H1 (cell line): ENCODE measurements around the gene SLC34A1. TPM values are rescaled to one million over a fixed set of nuclear protein-coding genes. Genes with fewer than 3 reads are reported as not detected.

Experiments
- ATF2 ChIP-seq: IDR thresholded peaks from 2 replicates; pipeline ENCODE4 v1.6.1; 2012; ENCODE audit warnings: low read length, inconsistent platforms
- BCL11A ChIP-seq, 2 experiments: IDR thresholded peaks; one replicate each; pipeline ENCODE4 v1.6.1; 2011; ENCODE audit warnings: low read depth in 2 of 2, low read length in 2 of 2, mild to moderate bottlenecking in 2 of 2
- CBX5 ChIP-seq: fragments of 300-800, 300-1000 bp; sonication (generic); IDR thresholded peaks from 2 replicates; pipeline ENCODE4 v1.7.1; 2016; ENCODE audit warnings: antibody characterized with exemption, low read length, low read depth
- CTBP2 ChIP-seq: IDR thresholded peaks from 2 replicates; pipeline ENCODE4 v1.7.0; 2011; ENCODE audit warnings: borderline replicate concordance, mild to moderate bottlenecking, moderate library complexity, mixed read lengths, low read length; ENCODE audit not compliant: insufficient read depth, insufficient read length
- EGR1 ChIP-seq: IDR thresholded peaks from 2 replicates; pipeline ENCODE4 v1.6.1; 2011; ENCODE audit warnings: low read depth, low read length, borderline replicate concordance
- EZH2 ChIP-seq: fragments of 200-600 bp; sonication (generic); IDR thresholded peaks from 2 replicates; pipeline ENCODE4 v1.7.1; 2012; ENCODE audit warnings: low read depth, mild to moderate bottlenecking, moderate library complexity, low read length, inconsistent platforms; ENCODE audit not compliant: severe bottlenecking
- GABPA ChIP-seq: IDR thresholded peaks from 2 replicates; pipeline ENCODE4 v1.6.1; 2011; ENCODE audit warnings: mild to moderate bottlenecking, low read length, moderate library complexity, borderline replicate concordance; ENCODE audit not compliant: insufficient read depth
- KDM4A ChIP-seq: IDR thresholded peaks from one replicate; pipeline ENCODE4 v1.7.1; 2012; ENCODE audit warnings: low read depth, mild to moderate bottlenecking, moderate library complexity, low read length, inconsistent platforms; ENCODE audit not compliant: severe bottlenecking
- MAFK ChIP-seq: IDR thresholded peaks from 2 replicates; pipeline ENCODE4 v1.6.1; 2012; ENCODE audit warnings: low read depth, mild to moderate bottlenecking, improper control_type of control experiment, low read length
- POLR2AphosphoS5 ChIP-seq: IDR thresholded peaks from 2 replicates; pipeline ENCODE4 v1.6.1; 2011; ENCODE audit warnings: low read depth, low read length
- POU5F1 ChIP-seq: IDR thresholded peaks from 2 replicates; pipeline ENCODE4 v1.6.1; 2011; ENCODE audit warnings: low read depth, mild to moderate bottlenecking, low read length, moderate library complexity
- RAD21 ChIP-seq, 2 experiments: IDR thresholded peaks in 1 of 2; conservative IDR thresholded peaks in 1 of 2; 2 replicates each; pipeline ENCODE4 v1.6.1; 2011; ENCODE audit warnings: low read depth in 2 of 2, low read length in 2 of 2, improper control_type of control experiment in 1 of 2, inconsistent platforms in 1 of 2, mild to moderate bottlenecking in 1 of 2, moderate library complexity in 1 of 2
- SAP30 ChIP-seq: fragments of 300-600 bp; sonication (generic); IDR thresholded peaks from 2 replicates; pipeline ENCODE4 v1.7.1; 2012; ENCODE audit warnings: low read length, moderate library complexity, mild to moderate bottlenecking, inconsistent platforms; ENCODE audit not compliant: insufficient read depth, insufficient replicate concordance
- SIX5 ChIP-seq: IDR thresholded peaks from 2 replicates; pipeline ENCODE4 v1.6.1; 2011; ENCODE audit warnings: mild to moderate bottlenecking, low read depth, low read length
- TBP ChIP-seq: IDR thresholded peaks from 2 replicates; pipeline ENCODE4 v1.6.1; 2011; ENCODE audit warnings: low read depth, low read length, improper control_type of control experiment
- YY1 ChIP-seq: IDR thresholded peaks from 2 replicates; pipeline ENCODE4 v1.6.1; 2011; ENCODE audit warnings: low read depth, mild to moderate bottlenecking, low read length
- ZNF274 ChIP-seq: IDR thresholded peaks from 2 replicates; pipeline ENCODE4 v1.7.0; 2012; ENCODE audit warnings: low read length, borderline replicate concordance; ENCODE audit errors: extremely low read depth
- polyA plus RNA-seq, 7 experiments: library from polyadenylated mRNA; depleted of rRNA in 3 of 7; stranded (reverse) in 5 of 7; unstranded in 2 of 7; fragments of >200 nt in 5 of 7; fragments of 200-250 nt in 2 of 7; gene quantifications; 1 replicate in 5 of 7; 2 replicates in 1 of 7; 4 replicates in 1 of 7; pipeline versions ENCODE4 v1.2.1 to v1.2.3, GENCODE V29; 2011 to 2013; ENCODE audit warnings: missing spikeins in 2 of 7, mixed read lengths in 2 of 7
- total RNA-seq: library from RNA; stranded (reverse); fragmentation: NEBNext Ultra II Directional; extraction: Animal tissue kit (Norgen Biotek cat#: 25700); gene quantifications from 2 replicates; pipeline ENCODE4 v1.2.1, GENCODE V29; 2021

Gene SLC34A1
- total and polyA plus RNA-seq, 2 of the 8 experiments (the other 6 are each of a cell fraction or from before 2014, with no cell fraction given) = not detected

- TF ChIP-seq EZH2 = no peak
- TF ChIP-seq CBX5 = no peak
- no peak for TF ChIP-seq POU5F1
- TF ChIP-seq ZNF274 = no peak
- peak; percentile 36; the same call in 1 of the 2 replicates for TF ChIP-seq TBP
- TF ChIP-seq BCL11A (IDR thresholded peaks at IDR 0.05; ENCODE audit: low read depth in 2 of 2, low read length in 2 of 2) = no peak
- no peak for TF ChIP-seq GABPA
- no peak for TF ChIP-seq CTBP2
- no peak for TF ChIP-seq MAFK
- no peak for TF ChIP-seq SIX5
- TF ChIP-seq ATF2 = no peak
- TF ChIP-seq SAP30 = no peak
- no peak for TF ChIP-seq KDM4A
- TF ChIP-seq POLR2AphosphoS5 = no peak
- no peak for TF ChIP-seq YY1
- TF ChIP-seq RAD21 (IDR thresholded peaks at IDR 0.05 in 1 of 2, conservative IDR thresholded peaks at IDR 0.05 in 1 of 2; ENCODE audit: low read depth in 2 of 2, low read length in 2 of 2) = peak; percentile 66 to 75
- TF ChIP-seq EGR1 = no peak
Observed at GRCh38 chr5:177370488-177371119, 13.6 kb upstream of the SLC34A1 start (continued).
